ENCODE data around the gene EPHB1.

GRCh38 chr3:134860141-134860540 lies 65.1 kb downstream of the EPHB1 start:
- TF ChIP-seq CTCF (IDR thresholded peaks at IDR 0.05) (no peak), POLR2A (IDR thresholded peaks at IDR 0.05) (no peak), EP300 (IDR thresholded peaks at IDR 0.05; ENCODE audit: low read depth) (no peak), POLR2AphosphoS5 (IDR thresholded peaks at IDR 0.05) (no peak)

Data from transverse colon (tissue), 4 donors.